HL-60 (cell line): ENCODE data around the gene ADGRG6.

Experiments
- DNase-seq, 2 experiments: peaks; one replicate each; pipeline ENCODE4 v3.0.0-alpha.2; 2010 to 2020; ENCODE audit warnings: low read depth in 1 of 2, low spot score in 1 of 2
- H3K27ac ChIP-seq: fragments of 250-450 bp; sonication (Bioruptor Pico); replicated peaks from 2 replicates; pipeline ENCODE4 v1.5.1; 2020; ENCODE audit warnings: mild to moderate bottlenecking, moderate library complexity
- H3K27me3 ChIP-seq: fragments of 250-450 bp; sonication (Bioruptor Pico); 2 replicates; pipeline ENCODE4 v1.5.1; 2021; ENCODE audit warnings: mild to moderate bottlenecking, moderate library complexity; ENCODE audit not compliant: insufficient read depth, poor library complexity, severe bottlenecking
- H3K4me3 ChIP-seq: replicated peaks from 2 replicates; pipeline ENCODE4 v1.5.1; 2011; ENCODE audit warnings: mild to moderate bottlenecking, control low read depth, low read length; ENCODE audit not compliant: insufficient read depth
- GABPA ChIP-seq: IDR thresholded peaks from 2 replicates; pipeline ENCODE4 v1.6.1; 2012; ENCODE audit warnings: low read depth
- POLR2AphosphoS5 ChIP-seq: IDR thresholded peaks from 2 replicates; pipeline ENCODE4 v1.6.1; 2012; ENCODE audit warnings: low read depth
- SPI1 ChIP-seq: IDR thresholded peaks from 2 replicates; pipeline ENCODE4 v1.6.1; 2012; ENCODE audit warnings: low read depth, mild to moderate bottlenecking, borderline replicate concordance
- TF ChIP-seq, protein P1 (sequence below): IDR thresholded peaks from 2 replicates; pipeline ENCODE4 v1.6.1; 2012; ENCODE audit warnings: low read depth; ENCODE audit not compliant: insufficient replicate concordance
- TF ChIP-seq, protein P2 (sequence below): IDR thresholded peaks from one replicate; pipeline ENCODE4 v1.5.1; 2011; ENCODE audit warnings: low read length, control low read depth, inconsistent platforms; ENCODE audit not compliant: insufficient read depth

Gene ADGRG6

DNA sequence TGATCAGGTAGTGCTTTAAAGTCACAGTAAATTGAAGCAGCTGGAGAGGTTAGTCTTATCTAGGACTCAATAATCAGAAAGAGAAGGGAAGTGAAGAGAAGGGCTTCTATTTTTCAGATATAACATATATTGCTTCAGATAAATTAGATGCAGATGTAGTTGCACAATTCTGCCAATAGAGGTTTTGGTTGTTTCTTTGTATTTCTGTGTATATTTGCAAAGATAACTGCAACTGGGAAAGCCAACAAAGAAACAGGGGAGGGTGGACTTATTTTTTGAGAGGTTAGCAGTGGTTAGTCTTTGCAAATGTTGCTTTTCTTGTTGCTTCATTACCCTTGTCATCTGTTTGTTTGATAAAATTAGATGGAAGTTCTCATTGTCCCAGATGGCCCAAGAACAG, 106.6 kb downstream of the ADGRG6 start:
- no peak for DNase-seq

DNA sequence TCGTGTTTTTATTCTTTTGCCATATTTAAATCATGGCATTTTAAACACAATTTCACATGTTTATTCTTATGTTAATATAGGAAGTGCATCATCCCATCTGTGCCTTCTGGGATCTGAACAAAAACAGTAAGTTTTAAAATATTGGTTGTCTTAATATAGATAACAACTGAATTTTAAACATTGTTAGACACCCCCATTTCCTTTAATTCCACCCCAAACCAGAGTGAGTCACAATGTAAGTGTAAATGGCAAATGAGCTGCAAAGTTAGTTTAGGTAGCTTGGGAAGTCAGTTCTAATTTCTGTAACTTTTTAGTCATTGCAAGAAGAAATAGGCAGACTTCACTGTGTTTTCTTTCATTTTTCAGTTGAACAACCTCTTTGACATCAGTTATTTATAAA, 108.0 kb downstream of the ADGRG6 start:
- no peak for DNase-seq
- Histone ChIP-seq H3K27ac (no peak overlapping the region), H3K4me3 (no peak overlapping the region), H3K27me3 (peaks cover 2% of the 10 kb centered on the region)
- TF ChIP-seq POLR2AphosphoS5 (no peak), GABPA (no peak), SPI1 (no peak)
- TF ChIP-seq, protein P1, sequence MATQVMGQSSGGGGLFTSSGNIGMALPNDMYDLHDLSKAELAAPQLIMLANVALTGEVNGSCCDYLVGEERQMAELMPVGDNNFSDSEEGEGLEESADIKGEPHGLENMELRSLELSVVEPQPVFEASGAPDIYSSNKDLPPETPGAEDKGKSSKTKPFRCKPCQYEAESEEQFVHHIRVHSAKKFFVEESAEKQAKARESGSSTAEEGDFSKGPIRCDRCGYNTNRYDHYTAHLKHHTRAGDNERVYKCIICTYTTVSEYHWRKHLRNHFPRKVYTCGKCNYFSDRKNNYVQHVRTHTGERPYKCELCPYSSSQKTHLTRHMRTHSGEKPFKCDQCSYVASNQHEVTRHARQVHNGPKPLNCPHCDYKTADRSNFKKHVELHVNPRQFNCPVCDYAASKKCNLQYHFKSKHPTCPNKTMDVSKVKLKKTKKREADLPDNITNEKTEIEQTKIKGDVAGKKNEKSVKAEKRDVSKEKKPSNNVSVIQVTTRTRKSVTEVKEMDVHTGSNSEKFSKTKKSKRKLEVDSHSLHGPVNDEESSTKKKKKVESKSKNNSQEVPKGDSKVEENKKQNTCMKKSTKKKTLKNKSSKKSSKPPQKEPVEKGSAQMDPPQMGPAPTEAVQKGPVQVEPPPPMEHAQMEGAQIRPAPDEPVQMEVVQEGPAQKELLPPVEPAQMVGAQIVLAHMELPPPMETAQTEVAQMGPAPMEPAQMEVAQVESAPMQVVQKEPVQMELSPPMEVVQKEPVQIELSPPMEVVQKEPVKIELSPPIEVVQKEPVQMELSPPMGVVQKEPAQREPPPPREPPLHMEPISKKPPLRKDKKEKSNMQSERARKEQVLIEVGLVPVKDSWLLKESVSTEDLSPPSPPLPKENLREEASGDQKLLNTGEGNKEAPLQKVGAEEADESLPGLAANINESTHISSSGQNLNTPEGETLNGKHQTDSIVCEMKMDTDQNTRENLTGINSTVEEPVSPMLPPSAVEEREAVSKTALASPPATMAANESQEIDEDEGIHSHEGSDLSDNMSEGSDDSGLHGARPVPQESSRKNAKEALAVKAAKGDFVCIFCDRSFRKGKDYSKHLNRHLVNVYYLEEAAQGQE: no peak
- TF ChIP-seq, protein P2, sequence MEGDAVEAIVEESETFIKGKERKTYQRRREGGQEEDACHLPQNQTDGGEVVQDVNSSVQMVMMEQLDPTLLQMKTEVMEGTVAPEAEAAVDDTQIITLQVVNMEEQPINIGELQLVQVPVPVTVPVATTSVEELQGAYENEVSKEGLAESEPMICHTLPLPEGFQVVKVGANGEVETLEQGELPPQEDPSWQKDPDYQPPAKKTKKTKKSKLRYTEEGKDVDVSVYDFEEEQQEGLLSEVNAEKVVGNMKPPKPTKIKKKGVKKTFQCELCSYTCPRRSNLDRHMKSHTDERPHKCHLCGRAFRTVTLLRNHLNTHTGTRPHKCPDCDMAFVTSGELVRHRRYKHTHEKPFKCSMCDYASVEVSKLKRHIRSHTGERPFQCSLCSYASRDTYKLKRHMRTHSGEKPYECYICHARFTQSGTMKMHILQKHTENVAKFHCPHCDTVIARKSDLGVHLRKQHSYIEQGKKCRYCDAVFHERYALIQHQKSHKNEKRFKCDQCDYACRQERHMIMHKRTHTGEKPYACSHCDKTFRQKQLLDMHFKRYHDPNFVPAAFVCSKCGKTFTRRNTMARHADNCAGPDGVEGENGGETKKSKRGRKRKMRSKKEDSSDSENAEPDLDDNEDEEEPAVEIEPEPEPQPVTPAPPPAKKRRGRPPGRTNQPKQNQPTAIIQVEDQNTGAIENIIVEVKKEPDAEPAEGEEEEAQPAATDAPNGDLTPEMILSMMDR: no peak

More for the DNA sequence above, 106.6 kb downstream of the ADGRG6 start:
- Histone ChIP-seq H3K27me3 (peaks cover 2% of the 10 kb centered on the region), H3K4me3 (no peak overlapping the region), H3K27ac (no peak overlapping the region)
- no peak for TF ChIP-seq SPI1
- TF ChIP-seq, protein P2: no peak

DNA sequence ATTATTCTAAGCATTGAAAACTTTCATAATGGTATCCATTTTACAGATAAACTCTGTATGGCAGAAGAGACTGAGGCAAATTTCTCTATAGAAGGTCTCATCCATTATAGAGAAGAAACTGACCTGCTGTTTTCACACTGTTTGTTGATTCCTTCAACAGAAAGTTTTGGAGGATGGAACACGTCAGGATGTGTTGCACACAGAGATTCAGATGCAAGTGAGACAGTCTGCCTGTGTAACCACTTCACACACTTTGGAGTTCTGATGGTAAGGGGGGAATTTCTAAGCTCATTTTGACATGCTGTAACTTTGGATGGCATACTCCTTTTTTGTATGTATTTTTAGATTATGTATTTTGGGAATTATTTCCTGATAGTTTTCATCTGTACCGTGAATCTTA, 109.3 kb downstream of the ADGRG6 start:
- TF ChIP-seq POLR2AphosphoS5: no peak
- no peak for TF ChIP-seq GABPA
- TF ChIP-seq, protein P1: no peak
- TF ChIP-seq, protein P2: no peak
- no peak for TF ChIP-seq SPI1
- Histone ChIP-seq H3K27ac (no peak overlapping the region), H3K27me3 (peaks cover 2% of the 10 kb centered on the region), H3K4me3 (no peak overlapping the region)
- no peak for DNase-seq

DNA sequence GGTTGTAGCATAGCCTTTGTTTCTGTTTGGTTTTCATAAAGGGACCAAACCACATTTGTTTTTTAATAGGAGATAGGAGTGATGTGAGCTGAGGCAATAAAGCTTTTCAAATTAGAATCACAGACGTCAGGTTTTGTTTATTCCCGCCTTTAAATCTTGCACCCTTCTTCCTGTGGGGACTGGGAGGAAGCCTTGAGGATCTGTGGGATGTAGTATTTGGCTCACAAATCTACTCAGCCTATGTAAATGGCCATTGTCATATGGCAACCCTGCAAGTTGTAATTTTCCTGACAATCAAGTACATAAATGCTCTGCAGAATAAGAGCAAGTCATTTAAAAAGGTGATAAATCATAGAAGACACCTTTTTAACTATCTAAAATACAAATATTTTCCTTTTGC, 110.4 kb downstream of the ADGRG6 start:
- H3K27me3 ChIP-seq: peaks cover 2% of the 10 kb centered on the region
- no peak overlapping the region for H3K27ac ChIP-seq
- no peak for DNase-seq
- TF ChIP-seq POLR2AphosphoS5 (no peak), SPI1 (no peak), GABPA (no peak)
- TF ChIP-seq, protein P1: no peak
- TF ChIP-seq, protein P2: no peak
- H3K4me3 ChIP-seq: no peak overlapping the region
